ENCODE results near the gene SMARCC2. TPM values are rescaled to one million over a fixed set of nuclear protein-coding genes. Genes with fewer than 3 reads are reported as not detected.

Gene SMARCC2
- total and polyA plus RNA-seq, 2 of the 13 experiments (the other 11 are each of a cell fraction or from before 2014, with no cell fraction given), result 21.3 to 24.1 TPM

- no peak for TF ChIP-seq ZNF282 (IDR thresholded peaks at IDR 0.05; ENCODE audit: partially characterized antibody)
- no peak for TF ChIP-seq NPAS2 (CRISPR knock-in tag; IDR thresholded peaks at IDR 0.05; ENCODE audit: borderline replicate concordance)
- TF ChIP-seq ZBTB44 (CRISPR knock-in tag; IDR thresholded peaks at IDR 0.05), result no peak
- peak; percentile 60 for TF ChIP-seq BHLHE40 (IDR thresholded peaks at IDR 0.05; ENCODE audit: low read length)
- TF ChIP-seq CHCHD3 (CRISPR knock-in tag; IDR thresholded peaks at IDR 0.05), result no peak
- TF ChIP-seq POGZ (CRISPR knock-in tag; IDR thresholded peaks at IDR 0.05), result peak; percentile 90
- TF ChIP-seq ELF3 (CRISPR knock-in tag; IDR thresholded peaks at IDR 0.05), result peak; percentile 89
- TF ChIP-seq PRPF4 (IDR thresholded peaks at IDR 0.05; ENCODE audit: low read depth, low read length, poor library complexity, severe bottlenecking), result no peak
- no peak for TF ChIP-seq ZNF407 (CRISPR knock-in tag; IDR thresholded peaks at IDR 0.05; ENCODE audit: not compliant biosample characterization)
- peak; percentile 99 for TF ChIP-seq ZFP91 (CRISPR knock-in tag; IDR thresholded peaks at IDR 0.05; ENCODE audit: borderline replicate concordance)
- 0 out of 2 replicates have a peak, but pooled peaks have one; percentile 10 for TF ChIP-seq ISL2 (CRISPR knock-in tag; IDR thresholded peaks at IDR 0.05)
- TF ChIP-seq BCLAF1 (IDR thresholded peaks at IDR 0.05), result no peak
- TF ChIP-seq MXD3 (CRISPR knock-in tag; IDR thresholded peaks at IDR 0.05), result peak; percentile 20; the same call in 1 of the 2 replicates
- peak; percentile 66 for TF ChIP-seq ERF (CRISPR knock-in tag; IDR thresholded peaks at IDR 0.05)
These were observed 34.9 kb upstream of the SMARCC2 start, which contains the start of gene NABP2 (continued) for GRCh38 chr12:56224102-56224701.
